WTC11 (cell line): ENCODE measurements around the gene HOXB1. TPM values are rescaled to one million over a fixed set of nuclear protein-coding genes. Genes with fewer than 3 reads are reported as not detected.

Experiments
- ATAC-seq: fragments of 200-7000 bp; cut with Tn5 transposase; 2 replicates; pipeline ENCODE4 v1.10.0; 2021; ENCODE audit warnings: mild to moderate bottlenecking, moderate library complexity
- CTCF ChIA-PET: fragments of 300-600 bp; sonication (Branson Sonifier 250); formaldehyde crosslinking; loops from one replicate; lab custom pipeline; 2021; ENCODE audit warnings: antibody characterized with exemption; lab: Charles Lee
- POLR2A ChIA-PET: fragments of 350-600 bp; sonication (Branson Sonifier 250); formaldehyde crosslinking; loops from one replicate; lab custom pipeline; 2021; ENCODE audit warnings: antibody characterized with exemption; lab: Charles Lee
- DNase-seq: peaks from one replicate; pipeline ENCODE4 v3.0.0; 2021; ENCODE audit warnings: low spot score
- H3K27ac Mint-ChIP-seq: 2 replicates; pipeline ENCODE4 v1.8.0; 2021; ENCODE audit warnings: mixed read lengths
- H3K27me3 Mint-ChIP-seq: 2 replicates; pipeline ENCODE4 v1.8.0; 2021; ENCODE audit warnings: low read depth, mild to moderate bottlenecking, moderate library complexity, mixed read lengths
- H3K36me3 Mint-ChIP-seq: 2 replicates; pipeline ENCODE4 v1.8.0; 2021; ENCODE audit warnings: mixed read lengths
- H3K4me1 Mint-ChIP-seq: 2 replicates; pipeline ENCODE4 v1.8.0; 2022; ENCODE audit warnings: mixed read lengths
- H3K4me3 Mint-ChIP-seq: 2 replicates; pipeline ENCODE4 v1.8.0; 2021; ENCODE audit warnings: mild to moderate bottlenecking, moderate library complexity, mixed read lengths
- H3K9me3 Mint-ChIP-seq: 2 replicates; pipeline ENCODE4 v1.8.0; 2021; ENCODE audit warnings: mixed read lengths
- ATF1 ChIP-seq: sonication (generic); formaldehyde crosslinking; IDR thresholded peaks from 2 replicates; pipeline ENCODE4 v1.8.1; 2023; ENCODE audit warnings: mild to moderate bottlenecking, moderate library complexity, missing genetic modification reagents
- ESRRA ChIP-seq: sonication (generic); formaldehyde crosslinking; IDR thresholded peaks from 2 replicates; pipeline ENCODE4 v1.8.1; 2022; ENCODE audit warnings: mild to moderate bottlenecking, missing genetic modification reagents, borderline replicate concordance
- ETV6 ChIP-seq: sonication (generic); formaldehyde crosslinking; IDR thresholded peaks from 2 replicates; pipeline ENCODE4 v1.8.1; 2022; ENCODE audit warnings: mild to moderate bottlenecking, missing genetic modification reagents
- HMGA2 ChIP-seq: fragments of 250-450 bp; sonication (Bioruptor Pico); IDR thresholded peaks from 2 replicates; pipeline ENCODE4 v1.4.0; 2021; ENCODE audit warnings: mild to moderate bottlenecking, moderate library complexity
- NFATC4 ChIP-seq: fragments of 250-450 bp; sonication (Bioruptor Pico); IDR thresholded peaks from 2 replicates; pipeline ENCODE4 v1.9.0; 2021; ENCODE audit warnings: mild to moderate bottlenecking
- RELA ChIP-seq: sonication (generic); formaldehyde crosslinking; IDR thresholded peaks from 2 replicates; pipeline ENCODE4 v1.8.1; 2022; ENCODE audit warnings: missing genetic modification reagents, mild to moderate bottlenecking, borderline replicate concordance
- SP1 ChIP-seq: sonication (generic); formaldehyde crosslinking; conservative IDR thresholded peaks from 2 replicates; pipeline ENCODE4 v1.8.1; 2022; ENCODE audit warnings: missing genetic modification reagents
- ZNF232 ChIP-seq: sonication (generic); formaldehyde crosslinking; IDR thresholded peaks from 2 replicates; pipeline ENCODE4 v1.8.0; 2022; ENCODE audit warnings: mild to moderate bottlenecking, missing genetic modification reagents
- total RNA-seq: library from RNA; stranded (reverse); gene quantifications from 3 replicates; pipeline ENCODE4 v1.2.3, GENCODE V29; 2021
- TF ChIP-seq, protein P1 (sequence below): sonication (generic); formaldehyde crosslinking; IDR thresholded peaks from 2 replicates; pipeline ENCODE4 v1.8.1; 2023; ENCODE audit warnings: mild to moderate bottlenecking, missing genetic modification reagents
- TF ChIP-seq, protein P2 (sequence below): sonication (generic); formaldehyde crosslinking; IDR thresholded peaks from 2 replicates; pipeline ENCODE4 v1.8.1; 2023; ENCODE audit warnings: mild to moderate bottlenecking, missing genetic modification reagents, moderate library complexity
- TF ChIP-seq, protein P3 (sequence below): fragments of 250-450 bp; sonication (Bioruptor Pico); IDR thresholded peaks from 2 replicates; pipeline ENCODE4 v1.9.0; 2021; ENCODE audit warnings: moderate library complexity, mild to moderate bottlenecking, inconsistent platforms, borderline replicate concordance
- TF ChIP-seq, protein P4 (sequence below): sonication (generic); formaldehyde crosslinking; conservative IDR thresholded peaks from 2 replicates; pipeline ENCODE4 v1.8.1; 2023; ENCODE audit warnings: mild to moderate bottlenecking, low read depth, missing genetic modification reagents, moderate library complexity
- TF ChIP-seq, protein P5 (sequence below): sonication (generic); formaldehyde crosslinking; IDR thresholded peaks from 2 replicates; pipeline ENCODE4 v1.8.1; 2022; ENCODE audit warnings: low read depth, missing genetic modification reagents, borderline replicate concordance
- TF ChIP-seq, protein P6 (sequence below): sonication (generic); formaldehyde crosslinking; IDR thresholded peaks from 2 replicates; pipeline ENCODE4 v1.8.0; 2023; ENCODE audit warnings: missing genetic modification reagents, mild to moderate bottlenecking, borderline replicate concordance
- TF ChIP-seq, protein P7 (sequence below): sonication (generic); formaldehyde crosslinking; IDR thresholded peaks from 2 replicates; pipeline ENCODE4 v1.8.0; 2022; ENCODE audit warnings: mild to moderate bottlenecking, missing genetic modification reagents
- TF ChIP-seq, protein P8 (sequence below): sonication (generic); formaldehyde crosslinking; IDR thresholded peaks from 2 replicates; pipeline ENCODE4 v1.8.1; 2022; ENCODE audit warnings: mild to moderate bottlenecking, moderate library complexity, missing genetic modification reagents
- TF ChIP-seq, protein P9 (sequence below): sonication (generic); formaldehyde crosslinking; IDR thresholded peaks from 2 replicates; pipeline ENCODE4 v1.8.1; 2023; ENCODE audit warnings: mild to moderate bottlenecking, moderate library complexity, missing genetic modification reagents

Gene HOXB1
- total RNA-seq, 1 experiment from 2014 or later = 0.63 TPM

DNA sequence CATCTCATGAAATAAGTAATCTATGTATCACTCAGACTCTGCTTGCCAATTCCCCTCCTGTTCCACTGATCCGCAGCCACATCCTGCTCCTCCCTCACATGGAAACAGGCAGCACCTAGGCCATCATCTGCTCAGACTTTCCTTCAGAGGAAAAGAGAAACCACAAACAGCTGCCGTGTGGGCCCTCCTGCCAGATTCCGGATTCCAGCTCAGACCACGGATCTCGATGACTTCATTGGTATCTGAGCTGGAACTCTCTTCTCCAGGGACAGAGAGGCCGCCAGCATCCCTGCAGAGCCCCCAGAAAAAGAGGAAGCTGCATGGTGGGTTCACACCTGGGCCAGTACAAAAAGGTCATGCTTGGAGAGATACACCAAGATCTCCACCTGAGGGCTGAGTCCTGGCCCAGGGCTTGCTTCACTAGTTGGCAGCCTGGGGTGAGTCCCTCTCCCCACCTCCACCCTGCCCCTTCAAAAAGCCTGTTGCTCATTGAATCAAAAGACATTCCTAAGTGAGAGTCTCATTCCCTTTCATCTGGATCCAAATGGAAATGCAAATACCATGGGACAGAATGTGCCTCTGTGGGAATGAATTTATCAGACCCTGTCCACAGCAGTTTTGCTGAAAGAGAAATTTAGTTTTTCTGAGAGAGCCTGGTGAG, 47.2 kb downstream of the HOXB1 start (continued):
- no peak for TF ChIP-seq SP1 (CRISPR knock-in tag)
- TF ChIP-seq, protein P1, sequence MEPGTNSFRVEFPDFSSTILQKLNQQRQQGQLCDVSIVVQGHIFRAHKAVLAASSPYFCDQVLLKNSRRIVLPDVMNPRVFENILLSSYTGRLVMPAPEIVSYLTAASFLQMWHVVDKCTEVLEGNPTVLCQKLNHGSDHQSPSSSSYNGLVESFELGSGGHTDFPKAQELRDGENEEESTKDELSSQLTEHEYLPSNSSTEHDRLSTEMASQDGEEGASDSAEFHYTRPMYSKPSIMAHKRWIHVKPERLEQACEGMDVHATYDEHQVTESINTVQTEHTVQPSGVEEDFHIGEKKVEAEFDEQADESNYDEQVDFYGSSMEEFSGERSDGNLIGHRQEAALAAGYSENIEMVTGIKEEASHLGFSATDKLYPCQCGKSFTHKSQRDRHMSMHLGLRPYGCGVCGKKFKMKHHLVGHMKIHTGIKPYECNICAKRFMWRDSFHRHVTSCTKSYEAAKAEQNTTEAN (CRISPR knock-in tag) = no peak
- no peak for TF ChIP-seq ZNF232
- TF ChIP-seq, protein P2, sequence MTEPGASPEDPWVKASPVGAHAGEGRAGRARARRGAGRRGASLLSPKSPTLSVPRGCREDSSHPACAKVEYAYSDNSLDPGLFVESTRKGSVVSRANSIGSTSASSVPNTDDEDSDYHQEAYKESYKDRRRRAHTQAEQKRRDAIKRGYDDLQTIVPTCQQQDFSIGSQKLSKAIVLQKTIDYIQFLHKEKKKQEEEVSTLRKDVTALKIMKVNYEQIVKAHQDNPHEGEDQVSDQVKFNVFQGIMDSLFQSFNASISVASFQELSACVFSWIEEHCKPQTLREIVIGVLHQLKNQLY (CRISPR knock-in tag) = no peak
- TF ChIP-seq ATF1 = no peak
- TF ChIP-seq, protein P3, sequence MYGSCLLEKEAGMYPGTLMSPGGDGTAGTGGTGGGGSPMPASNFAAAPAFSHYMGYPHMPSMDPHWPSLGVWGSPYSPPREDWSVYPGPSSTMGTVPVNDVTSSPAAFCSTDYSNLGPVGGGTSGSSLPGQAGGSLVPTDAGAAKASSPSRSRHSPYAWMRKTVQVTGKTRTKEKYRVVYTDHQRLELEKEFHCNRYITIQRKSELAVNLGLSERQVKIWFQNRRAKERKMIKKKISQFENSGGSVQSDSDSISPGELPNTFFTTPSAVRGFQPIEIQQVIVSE (CRISPR knock-in tag) = no peak
- TF ChIP-seq, protein P4, sequence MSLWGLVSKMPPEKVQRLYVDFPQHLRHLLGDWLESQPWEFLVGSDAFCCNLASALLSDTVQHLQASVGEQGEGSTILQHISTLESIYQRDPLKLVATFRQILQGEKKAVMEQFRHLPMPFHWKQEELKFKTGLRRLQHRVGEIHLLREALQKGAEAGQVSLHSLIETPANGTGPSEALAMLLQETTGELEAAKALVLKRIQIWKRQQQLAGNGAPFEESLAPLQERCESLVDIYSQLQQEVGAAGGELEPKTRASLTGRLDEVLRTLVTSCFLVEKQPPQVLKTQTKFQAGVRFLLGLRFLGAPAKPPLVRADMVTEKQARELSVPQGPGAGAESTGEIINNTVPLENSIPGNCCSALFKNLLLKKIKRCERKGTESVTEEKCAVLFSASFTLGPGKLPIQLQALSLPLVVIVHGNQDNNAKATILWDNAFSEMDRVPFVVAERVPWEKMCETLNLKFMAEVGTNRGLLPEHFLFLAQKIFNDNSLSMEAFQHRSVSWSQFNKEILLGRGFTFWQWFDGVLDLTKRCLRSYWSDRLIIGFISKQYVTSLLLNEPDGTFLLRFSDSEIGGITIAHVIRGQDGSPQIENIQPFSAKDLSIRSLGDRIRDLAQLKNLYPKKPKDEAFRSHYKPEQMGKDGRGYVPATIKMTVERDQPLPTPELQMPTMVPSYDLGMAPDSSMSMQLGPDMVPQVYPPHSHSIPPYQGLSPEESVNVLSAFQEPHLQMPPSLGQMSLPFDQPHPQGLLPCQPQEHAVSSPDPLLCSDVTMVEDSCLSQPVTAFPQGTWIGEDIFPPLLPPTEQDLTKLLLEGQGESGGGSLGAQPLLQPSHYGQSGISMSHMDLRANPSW = no peak

DNA sequence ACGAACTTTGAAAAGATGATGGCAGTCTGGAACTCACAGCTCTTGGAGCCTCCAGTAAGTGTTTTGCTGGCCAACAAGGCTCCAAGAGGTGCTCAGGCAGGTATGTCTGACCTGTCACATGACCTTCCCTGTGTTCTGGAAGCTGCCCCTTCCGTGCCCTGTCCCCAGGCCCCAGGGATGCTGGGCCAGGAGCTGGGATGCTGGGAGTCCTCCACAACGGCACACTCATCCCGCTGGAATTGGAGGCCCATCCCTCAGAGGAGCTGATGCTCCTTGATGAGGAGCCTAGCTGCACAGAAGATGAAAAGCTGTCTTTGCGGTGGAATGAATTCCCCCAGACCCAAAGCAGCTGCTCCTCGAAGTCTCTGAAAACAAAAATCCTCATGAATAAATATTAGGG, 47.8 kb downstream of the HOXB1 start:
- Mint-ChIP-seq H3K4me3 (no peak overlapping the region), H3K36me3 (no peaks in the 10 kb centered on the region), H3K4me1 (no peaks in the 10 kb centered on the region; the same call in 1 of the 2 replicates), H3K27me3 (peaks cover 27% of the 10 kb centered on the region), H3K27ac (no peak overlapping the region), H3K9me3 (peaks cover 5% of the 10 kb centered on the region)
- no peak for DNase-seq
- no peak for ATAC-seq
- ChIA-PET CTCF (interaction anchor here (1.0 to 2.0 kb wide), 3 partner anchors 11 to 154 kb away, joined by 3 to 4 read pairs (median 3); no protein-coding TSS in a partner anchor), POLR2A (no interaction called here)
- TF ChIP-seq RELA (CRISPR knock-in tag) (no peak), ETV6 (no peak), NFATC4 (no peak), ESRRA (CRISPR knock-in tag) (no peak), HMGA2 (CRISPR knock-in tag) (no peak)
- TF ChIP-seq, protein P5, sequence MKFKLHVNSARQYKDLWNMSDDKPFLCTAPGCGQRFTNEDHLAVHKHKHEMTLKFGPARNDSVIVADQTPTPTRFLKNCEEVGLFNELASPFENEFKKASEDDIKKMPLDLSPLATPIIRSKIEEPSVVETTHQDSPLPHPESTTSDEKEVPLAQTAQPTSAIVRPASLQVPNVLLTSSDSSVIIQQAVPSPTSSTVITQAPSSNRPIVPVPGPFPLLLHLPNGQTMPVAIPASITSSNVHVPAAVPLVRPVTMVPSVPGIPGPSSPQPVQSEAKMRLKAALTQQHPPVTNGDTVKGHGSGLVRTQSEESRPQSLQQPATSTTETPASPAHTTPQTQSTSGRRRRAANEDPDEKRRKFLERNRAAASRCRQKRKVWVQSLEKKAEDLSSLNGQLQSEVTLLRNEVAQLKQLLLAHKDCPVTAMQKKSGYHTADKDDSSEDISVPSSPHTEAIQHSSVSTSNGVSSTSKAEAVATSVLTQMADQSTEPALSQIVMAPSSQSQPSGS = no peak
- TF ChIP-seq, protein P6, sequence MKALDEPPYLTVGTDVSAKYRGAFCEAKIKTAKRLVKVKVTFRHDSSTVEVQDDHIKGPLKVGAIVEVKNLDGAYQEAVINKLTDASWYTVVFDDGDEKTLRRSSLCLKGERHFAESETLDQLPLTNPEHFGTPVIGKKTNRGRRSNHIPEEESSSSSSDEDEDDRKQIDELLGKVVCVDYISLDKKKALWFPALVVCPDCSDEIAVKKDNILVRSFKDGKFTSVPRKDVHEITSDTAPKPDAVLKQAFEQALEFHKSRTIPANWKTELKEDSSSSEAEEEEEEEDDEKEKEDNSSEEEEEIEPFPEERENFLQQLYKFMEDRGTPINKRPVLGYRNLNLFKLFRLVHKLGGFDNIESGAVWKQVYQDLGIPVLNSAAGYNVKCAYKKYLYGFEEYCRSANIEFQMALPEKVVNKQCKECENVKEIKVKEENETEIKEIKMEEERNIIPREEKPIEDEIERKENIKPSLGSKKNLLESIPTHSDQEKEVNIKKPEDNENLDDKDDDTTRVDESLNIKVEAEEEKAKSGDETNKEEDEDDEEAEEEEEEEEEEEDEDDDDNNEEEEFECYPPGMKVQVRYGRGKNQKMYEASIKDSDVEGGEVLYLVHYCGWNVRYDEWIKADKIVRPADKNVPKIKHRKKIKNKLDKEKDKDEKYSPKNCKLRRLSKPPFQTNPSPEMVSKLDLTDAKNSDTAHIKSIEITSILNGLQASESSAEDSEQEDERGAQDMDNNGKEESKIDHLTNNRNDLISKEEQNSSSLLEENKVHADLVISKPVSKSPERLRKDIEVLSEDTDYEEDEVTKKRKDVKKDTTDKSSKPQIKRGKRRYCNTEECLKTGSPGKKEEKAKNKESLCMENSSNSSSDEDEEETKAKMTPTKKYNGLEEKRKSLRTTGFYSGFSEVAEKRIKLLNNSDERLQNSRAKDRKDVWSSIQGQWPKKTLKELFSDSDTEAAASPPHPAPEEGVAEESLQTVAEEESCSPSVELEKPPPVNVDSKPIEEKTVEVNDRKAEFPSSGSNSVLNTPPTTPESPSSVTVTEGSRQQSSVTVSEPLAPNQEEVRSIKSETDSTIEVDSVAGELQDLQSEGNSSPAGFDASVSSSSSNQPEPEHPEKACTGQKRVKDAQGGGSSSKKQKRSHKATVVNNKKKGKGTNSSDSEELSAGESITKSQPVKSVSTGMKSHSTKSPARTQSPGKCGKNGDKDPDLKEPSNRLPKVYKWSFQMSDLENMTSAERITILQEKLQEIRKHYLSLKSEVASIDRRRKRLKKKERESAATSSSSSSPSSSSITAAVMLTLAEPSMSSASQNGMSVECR (CRISPR knock-in tag) = no peak
- TF ChIP-seq, protein P7, sequence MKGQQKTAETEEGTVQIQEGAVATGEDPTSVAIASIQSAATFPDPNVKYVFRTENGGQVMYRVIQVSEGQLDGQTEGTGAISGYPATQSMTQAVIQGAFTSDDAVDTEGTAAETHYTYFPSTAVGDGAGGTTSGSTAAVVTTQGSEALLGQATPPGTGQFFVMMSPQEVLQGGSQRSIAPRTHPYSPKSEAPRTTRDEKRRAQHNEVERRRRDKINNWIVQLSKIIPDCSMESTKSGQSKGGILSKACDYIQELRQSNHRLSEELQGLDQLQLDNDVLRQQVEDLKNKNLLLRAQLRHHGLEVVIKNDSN (CRISPR knock-in tag) = no peak
- TF ChIP-seq, protein P8, sequence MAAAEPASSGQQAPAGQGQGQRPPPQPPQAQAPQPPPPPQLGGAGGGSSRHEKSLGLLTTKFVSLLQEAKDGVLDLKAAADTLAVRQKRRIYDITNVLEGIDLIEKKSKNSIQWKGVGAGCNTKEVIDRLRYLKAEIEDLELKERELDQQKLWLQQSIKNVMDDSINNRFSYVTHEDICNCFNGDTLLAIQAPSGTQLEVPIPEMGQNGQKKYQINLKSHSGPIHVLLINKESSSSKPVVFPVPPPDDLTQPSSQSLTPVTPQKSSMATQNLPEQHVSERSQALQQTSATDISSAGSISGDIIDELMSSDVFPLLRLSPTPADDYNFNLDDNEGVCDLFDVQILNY (CRISPR knock-in tag) = no peak
- TF ChIP-seq, protein P9, sequence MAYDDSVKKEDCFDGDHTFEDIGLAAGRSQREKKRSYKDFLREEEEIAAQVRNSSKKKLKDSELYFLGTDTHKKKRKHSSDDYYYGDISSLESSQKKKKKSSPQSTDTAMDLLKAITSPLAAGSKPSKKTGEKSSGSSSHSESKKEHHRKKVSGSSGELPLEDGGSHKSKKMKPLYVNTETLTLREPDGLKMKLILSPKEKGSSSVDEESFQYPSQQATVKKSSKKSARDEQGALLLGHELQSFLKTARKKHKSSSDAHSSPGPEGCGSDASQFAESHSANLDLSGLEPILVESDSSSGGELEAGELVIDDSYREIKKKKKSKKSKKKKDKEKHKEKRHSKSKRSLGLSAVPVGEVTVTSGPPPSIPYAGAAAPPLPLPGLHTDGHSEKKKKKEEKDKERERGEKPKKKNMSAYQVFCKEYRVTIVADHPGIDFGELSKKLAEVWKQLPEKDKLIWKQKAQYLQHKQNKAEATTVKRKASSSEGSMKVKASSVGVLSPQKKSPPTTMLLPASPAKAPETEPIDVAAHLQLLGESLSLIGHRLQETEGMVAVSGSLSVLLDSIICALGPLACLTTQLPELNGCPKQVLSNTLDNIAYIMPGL (CRISPR knock-in tag) = no peak
- TF ChIP-seq, protein P4 = no peak
